Measurements from ENCODE around the gene TAS2R31.

GRCh38 chr12:10982244-10982643, 49.0 kb downstream of the TAS2R31 start:
- TF ChIP-seq, protein P1, sequence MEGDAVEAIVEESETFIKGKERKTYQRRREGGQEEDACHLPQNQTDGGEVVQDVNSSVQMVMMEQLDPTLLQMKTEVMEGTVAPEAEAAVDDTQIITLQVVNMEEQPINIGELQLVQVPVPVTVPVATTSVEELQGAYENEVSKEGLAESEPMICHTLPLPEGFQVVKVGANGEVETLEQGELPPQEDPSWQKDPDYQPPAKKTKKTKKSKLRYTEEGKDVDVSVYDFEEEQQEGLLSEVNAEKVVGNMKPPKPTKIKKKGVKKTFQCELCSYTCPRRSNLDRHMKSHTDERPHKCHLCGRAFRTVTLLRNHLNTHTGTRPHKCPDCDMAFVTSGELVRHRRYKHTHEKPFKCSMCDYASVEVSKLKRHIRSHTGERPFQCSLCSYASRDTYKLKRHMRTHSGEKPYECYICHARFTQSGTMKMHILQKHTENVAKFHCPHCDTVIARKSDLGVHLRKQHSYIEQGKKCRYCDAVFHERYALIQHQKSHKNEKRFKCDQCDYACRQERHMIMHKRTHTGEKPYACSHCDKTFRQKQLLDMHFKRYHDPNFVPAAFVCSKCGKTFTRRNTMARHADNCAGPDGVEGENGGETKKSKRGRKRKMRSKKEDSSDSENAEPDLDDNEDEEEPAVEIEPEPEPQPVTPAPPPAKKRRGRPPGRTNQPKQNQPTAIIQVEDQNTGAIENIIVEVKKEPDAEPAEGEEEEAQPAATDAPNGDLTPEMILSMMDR (IDR thresholded peaks at IDR 0.05; ENCODE audit: low read length), result no peak
- TF ChIP-seq EZH2phosphoT487 (IDR thresholded peaks at IDR 0.05; ENCODE audit: low read length), result no peak

All from MM.1S (cell line).